NCI-H146 (cell line): ENCODE data around the gene TNS3.

Experiments
- DNase-seq: peaks from one replicate; lab custom pipeline; 2025; lab: John Stamatoyannopoulos, UW

Gene TNS3

DNA sequence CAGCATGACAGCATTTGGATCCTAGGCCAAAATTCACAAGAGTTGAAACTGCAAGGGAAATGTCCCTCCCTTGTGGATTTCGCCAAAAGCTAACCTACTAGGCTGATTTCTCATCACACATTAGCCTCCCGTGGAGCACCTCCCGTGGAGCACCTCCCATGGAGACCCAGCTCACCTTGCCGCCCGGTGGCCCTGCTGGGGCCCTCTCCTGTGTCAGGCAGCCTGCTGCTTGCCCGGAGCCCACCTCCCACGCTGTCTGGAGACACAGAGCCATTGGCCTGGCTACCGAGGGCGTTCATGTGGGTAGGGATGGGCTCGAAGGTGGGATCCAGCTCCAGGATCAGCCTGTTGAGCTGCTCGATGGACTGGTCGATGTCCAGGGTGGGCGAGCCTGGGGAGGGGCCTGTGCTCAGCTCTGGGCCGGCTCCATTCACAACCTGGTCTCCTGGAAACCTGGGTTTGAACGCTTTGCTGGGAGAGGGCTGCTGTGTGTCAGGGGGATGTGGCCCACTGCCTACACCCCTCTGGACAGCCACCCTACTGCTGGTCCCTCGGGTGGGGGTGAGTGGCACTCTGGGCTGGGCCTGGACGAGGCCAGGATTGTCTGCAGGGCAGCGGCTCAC is 213.6 kb downstream of the TNS3 start:
- peak; percentile 71 for DNase-seq

- DNase-seq = no peak
Measured at GRCh38 chr7:47367369-47367768, 214.5 kb downstream of the TNS3 start.

DNA sequence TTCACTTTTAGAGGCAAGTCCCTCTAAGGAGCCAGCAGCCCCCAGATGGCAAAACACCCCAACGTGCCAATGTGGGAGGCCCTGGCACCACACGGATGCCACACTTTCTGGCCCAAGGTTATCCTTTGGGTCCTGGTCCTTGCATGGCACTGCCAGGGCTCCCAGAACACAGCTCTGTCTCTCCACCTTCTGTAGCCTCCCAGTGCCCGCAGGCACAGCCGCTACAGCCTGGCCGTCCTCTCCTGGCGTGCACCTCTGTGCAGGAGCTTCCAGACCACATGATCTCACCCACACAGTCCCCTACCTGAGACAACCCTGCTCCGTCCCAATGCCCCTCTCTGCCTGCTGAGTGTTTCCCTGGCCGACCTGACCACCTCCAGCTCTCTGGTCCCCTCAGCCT is 215.0 kb downstream of the TNS3 start:
- no peak for DNase-seq

DNA sequence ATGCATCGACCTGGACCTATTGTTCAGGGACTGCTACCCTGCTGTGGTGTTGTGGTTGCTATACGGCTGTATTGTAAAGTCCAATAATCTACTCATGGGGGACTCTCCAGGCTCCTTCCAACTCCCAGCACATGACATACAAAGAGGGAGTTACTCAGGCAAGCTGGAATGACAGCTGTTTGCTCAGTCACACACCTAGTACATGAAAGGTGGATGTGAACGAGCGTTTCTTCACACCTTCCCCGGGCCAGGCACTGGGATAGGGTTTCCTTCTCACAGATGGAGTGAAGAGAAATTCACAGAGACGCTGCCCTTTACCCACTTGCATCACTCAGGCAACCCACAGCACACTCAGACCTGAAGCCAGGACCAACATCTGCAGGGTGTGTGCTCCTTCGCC is 215.7 kb downstream of the TNS3 start:
- DNase-seq = peak; percentile 70

- no peak for DNase-seq
Measured at GRCh38 chr7:47362984-47363383, 218.9 kb downstream of the TNS3 start.

DNA sequence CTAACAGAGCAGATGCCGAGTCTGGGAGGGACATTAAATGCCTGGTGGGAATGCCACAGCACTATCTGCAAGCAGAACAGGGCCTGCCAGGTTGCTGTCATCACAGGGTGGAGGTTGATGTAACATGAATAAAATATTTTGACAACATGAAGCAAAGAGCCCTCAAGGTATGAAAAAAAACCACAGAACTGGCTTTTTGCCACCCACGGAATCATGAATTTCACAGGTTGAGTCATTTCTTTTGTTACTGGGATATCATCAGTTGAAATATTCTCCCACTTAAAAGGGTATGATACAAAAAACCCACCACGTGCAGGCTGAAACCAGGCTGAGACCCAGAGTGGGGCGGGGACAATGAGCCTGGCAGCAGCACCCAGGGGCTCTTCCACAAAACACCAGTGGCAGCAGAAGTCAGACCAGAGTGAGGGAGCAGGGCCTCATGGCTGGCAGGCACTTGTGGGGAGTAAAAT is 220.1 kb downstream of the TNS3 start:
- no peak for DNase-seq

GRCh38 chr7:47361236-47361635 is 220.7 kb downstream of the TNS3 start:
- no peak for DNase-seq

DNA sequence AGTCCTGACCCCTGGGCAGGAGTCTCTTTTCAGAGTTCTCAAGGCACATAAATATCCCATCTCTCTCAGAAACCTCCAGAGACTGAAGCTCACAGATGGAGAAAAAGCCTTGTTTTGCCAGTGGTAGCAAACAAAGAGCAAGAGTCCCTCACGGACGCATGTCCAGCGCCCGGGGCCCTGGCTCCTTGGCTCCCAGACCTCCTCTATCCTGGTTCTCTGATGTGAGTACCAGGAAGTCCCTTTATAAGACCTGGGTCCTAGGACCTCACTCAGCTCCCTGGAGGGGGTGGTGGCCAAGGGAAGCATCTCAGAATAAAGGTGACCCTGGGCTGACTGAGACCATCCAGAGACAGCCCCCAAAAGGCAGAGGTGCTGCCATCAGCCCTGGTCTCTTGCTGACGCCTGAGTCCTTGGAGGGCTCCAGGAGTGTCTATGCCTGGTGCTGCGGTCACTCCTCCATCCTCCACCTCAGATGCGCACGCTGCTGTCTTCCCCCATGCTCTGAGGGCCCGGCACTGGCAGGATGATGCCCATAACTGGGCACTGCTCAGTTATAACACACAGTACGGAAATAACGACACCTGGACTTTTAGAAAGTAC is 221.5 kb downstream of the TNS3 start:
- DNase-seq = no peak

- DNase-seq = no peak
Measured at GRCh38 chr7:47358944-47359588, 222.8 kb downstream of the TNS3 start.

GRCh38 chr7:47358357-47358756 is 223.6 kb downstream of the TNS3 start:
- DNase-seq = no peak

GRCh38 chr7:47357863-47358262 is 224.0 kb downstream of the TNS3 start:
- no peak for DNase-seq

DNA sequence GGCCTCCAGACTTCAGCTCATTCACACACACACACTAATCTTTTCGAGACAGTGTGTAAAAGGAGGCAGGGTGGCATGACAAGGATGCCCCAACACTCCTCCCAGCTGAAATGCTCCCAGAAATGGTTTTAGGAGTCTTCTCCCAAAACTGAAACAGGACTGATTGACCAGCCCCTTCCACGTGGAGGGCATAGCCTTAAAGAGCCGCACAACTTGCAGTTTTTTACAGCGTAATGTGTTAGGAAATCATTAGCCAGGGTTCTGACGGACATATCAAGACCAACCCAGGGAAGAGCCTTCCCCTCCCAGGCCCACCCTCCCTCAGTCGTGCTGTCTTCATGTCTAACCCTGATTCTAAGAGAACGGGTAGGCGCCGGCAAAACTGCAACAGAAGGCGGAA is 224.6 kb downstream of the TNS3 start:
- no peak for DNase-seq

DNA sequence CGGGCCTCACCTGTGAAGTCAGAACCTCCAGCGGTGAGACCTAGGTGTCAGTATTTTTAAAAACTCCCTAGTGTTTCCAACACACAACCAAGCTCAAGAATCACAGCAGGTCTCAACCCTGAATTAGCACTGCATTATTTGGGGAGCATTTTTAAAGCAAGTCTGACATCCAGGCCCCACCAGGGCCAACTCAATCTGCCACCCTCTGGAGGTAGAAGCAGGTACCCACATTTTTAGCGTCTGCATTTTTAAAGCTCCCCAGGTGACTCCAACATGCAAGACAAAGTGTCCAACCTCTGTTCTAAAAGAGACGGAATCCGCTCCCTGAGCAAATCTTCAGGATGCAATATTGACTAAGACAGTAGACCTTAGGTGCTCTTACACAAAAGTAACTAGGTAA is 225.7 kb downstream of the TNS3 start:
- no peak for DNase-seq

DNA sequence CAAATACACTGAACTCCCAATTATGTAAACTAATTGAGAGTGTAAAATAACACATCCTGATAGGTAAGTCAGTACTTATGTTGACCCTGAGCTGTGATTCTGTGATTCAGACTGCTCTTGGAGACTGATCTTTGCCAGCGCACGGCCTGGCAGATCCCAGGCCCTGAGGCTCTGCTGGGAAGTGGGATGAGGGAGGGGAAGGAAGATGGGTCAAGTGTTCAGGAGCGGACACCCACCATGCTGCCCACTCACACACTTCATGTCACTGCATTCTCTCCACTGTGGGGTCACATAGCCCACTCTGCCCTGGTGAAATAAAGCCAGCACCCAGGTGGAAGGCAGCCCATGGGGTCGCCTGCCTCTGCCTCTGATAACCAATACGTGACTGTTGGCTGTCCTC is 226.2 kb downstream of the TNS3 start:
- DNase-seq = no peak

DNA sequence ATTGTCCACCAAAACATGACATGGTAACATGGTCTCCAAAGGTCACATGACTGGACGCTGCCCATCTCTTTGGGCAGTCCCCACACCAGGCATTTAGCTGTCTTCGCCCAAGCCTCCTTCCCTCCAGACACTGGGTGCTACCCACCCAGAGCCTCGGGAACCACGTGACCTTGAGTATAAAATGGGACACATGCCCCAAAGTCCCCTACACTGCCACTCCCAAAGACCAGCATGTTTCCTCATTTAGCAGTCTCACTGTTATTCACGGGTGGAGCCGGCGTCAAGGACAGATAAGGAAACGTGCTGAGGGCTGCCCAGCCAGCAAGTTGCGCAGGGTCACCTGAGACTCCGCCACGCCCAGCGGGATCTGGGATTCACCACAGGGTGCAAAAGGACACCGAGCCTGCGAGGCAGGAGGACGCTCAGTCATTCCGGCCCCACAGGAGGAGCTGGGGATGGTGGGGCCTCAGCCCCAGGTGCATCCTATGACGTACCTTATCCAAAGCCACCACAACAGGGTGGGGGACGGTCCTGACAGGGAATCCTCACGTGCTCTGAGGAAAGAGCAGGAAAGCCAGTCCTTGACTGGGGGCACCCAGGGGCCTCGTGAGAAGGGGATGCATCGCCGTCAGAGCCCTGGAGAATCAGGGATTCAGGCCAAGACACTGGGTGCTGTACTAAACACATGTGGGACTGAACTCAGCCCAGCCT is 226.9 kb downstream of the TNS3 start:
- no peak for DNase-seq

DNA sequence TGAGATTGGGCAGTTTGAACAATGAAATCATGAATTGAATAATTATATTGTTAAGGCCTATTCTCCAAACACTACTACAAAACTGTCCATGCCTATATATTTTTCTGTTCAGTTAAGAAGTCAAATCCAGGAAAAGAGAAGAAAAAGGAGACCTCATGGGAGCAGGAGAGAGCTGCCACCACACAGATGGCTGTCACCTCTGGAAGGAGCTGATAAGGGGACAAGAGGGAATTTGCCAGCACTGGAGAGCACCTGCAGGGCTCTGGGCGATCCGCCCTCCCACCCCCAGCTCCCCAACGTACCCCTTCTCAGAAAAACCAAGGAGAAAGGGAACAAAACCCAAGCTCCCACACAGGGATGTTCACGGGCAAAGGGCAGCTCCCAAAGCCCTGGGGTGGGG is 227.8 kb downstream of the TNS3 start:
- DNase-seq = no peak

- DNase-seq = no peak
Measured at GRCh38 chr7:47352394-47352968, 229.4 kb downstream of the TNS3 start.

DNA sequence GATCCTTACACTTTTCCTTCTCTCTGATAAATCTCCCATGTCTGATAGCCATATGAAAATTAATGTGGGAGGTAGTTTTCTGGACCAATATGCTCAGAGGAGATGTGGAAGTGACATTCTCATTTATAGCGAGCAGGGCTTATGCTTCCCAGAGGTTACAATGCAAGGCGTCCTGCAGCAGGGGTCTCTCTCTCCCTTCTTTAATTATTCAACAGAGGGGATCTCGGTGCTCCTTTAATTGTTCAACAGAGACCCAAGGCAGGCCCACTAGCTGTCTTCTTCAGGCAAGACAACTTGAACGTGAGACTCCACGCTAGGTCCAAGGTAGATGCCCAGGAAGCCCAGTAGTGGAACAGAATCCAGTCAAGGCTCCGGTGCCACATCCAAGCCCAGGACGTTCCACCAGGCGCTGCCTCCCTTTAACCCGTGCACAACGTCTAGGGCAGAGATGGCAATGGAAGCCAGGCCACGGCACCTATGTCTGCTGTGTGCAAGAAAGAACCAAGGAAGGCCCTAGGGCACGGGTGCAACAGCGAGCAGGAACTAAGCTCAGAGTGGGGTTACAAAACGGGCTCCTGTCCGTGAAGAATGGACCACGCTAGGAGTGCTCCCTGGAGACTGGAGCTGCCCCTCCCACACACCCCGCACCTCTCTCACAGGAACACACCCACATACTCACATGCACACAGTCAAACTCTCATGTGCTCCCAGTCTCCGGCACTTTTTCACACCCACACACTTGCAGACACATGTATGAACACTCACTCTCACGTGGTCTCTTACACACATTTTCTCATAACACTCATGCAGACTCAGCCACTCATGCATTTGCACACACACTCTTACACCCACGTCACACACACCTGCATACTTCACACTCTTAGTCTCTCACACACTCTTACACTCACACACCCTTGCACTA is 230.4 kb downstream of the TNS3 start:
- no peak for DNase-seq

GRCh38 chr7:47350425-47350824 is 231.5 kb downstream of the TNS3 start:
- no peak for DNase-seq

DNA sequence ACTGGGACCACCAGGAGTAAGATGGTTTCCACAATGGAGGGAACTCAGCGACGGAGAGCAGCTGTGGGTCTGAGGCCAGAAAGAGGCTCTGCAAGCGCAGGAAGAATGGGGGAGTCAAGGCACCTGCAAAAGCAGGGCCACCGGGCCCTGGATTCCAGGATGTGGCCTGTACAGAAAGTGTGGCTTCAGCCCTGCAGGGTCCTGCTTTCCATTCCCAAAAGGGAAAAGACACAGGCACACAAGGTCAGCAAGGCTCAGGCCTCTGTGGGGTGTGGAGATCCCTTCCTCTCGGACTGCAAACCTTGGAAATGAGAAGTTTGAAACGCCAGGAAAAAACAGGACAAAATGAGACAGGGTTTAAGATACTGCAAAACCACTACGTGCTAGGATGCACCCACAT is 232.5 kb downstream of the TNS3 start:
- DNase-seq = no peak

- DNase-seq = no peak
Measured at GRCh38 chr7:47347816-47348385, 234.0 kb downstream of the TNS3 start.
